Left hindlimb (tissue), 1 donor: ENCODE data around the gene ELF4.

ENCODE experiments used
- DNase-seq: peaks from one replicate; pipeline ENCODE4 v3.0.0-alpha.2; 2018

Gene ELF4

DNA sequence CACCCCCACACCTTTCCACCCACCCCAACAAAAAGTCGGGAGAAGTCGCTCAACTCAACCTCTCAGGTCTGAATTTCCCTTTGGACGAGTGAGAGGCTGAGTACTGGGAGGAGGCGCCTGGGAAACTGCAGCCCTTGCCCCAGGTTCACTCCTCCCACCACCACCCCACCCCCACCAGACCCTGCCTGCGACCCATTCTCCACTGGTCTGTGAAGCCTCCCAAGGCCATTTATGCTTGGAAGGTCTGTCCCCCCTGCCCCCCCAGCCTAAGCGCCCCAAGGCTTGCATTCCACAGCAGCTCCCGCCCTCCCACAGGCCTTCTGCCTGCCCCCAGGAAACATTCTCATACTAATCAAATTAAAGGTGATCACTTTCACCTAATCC is 27.2 kb downstream of the ELF4 start:
- no peak for DNase-seq

DNA sequence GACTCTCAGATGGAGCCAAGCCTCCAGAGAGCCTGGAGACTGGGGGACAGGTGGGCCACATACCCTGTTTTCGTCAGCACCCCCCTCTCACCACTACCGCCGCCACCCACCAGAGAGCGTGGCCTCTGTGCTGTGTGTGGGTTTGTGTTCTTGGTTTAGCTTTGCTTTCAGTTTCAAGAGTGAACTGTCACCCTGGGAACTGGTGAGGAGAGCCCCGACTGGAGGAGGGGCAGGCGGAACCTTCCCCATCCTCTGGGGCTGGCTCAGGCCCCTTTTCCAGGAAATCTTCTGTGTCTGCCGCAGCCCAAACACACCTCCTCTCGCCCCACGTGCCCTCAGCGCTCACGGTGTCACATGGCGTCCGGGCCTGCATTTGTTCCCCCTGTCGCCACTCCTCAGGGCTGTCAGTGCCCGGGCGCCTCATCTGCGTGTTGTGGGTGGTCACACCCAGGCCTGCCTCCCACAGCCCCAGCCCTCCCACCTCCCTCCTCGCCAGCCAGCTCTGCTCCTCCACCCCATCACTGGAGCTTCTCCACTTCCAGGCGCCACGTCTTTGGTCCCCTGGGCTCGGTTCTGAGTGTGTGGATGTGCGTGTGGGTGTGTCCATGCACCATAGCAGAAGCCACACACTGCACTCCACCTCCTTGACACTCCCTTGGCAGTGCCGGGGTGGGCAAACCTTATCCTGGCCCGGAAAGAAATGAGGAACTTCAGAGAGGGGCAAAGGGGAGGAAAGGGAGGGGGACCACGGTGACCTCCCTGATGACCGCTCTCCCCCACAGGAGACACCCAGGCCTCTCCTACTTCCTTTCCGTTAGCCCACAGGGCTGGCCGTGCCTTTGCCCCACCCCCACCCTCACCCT is 27.8 kb downstream of the ELF4 start:
- no peak for DNase-seq

DNA sequence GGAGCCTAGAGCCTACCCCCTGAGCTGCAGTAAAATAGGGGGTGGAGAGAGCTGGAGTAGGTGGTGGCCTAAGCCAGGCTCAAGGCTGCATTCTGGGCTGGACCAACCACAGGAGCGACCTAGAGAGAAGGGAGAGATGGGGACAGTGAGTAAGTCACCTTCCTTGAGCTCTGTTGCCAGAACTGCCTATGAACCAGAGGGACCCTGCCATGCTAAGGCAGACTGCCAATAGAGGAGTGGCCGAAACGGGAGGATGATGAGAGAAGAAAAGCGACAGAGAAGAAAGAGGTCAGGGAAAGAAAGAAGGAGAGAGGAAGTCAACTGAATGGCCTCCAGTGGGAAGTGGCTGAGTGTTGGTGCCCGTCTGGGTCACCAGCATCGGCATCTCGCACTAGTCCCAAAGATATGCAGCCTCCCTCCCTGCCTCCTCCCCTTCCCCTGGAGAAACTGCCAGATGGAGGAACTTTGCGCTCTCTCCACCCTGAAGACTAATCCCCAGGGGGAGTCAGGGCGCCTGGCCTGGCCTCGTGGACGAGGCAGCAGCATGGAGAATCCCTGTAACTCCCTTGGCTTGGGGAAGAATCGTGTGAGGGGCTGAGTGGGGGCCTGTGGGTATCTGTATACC is 28.8 kb downstream of the ELF4 start:
- DNase-seq, result no peak

DNA sequence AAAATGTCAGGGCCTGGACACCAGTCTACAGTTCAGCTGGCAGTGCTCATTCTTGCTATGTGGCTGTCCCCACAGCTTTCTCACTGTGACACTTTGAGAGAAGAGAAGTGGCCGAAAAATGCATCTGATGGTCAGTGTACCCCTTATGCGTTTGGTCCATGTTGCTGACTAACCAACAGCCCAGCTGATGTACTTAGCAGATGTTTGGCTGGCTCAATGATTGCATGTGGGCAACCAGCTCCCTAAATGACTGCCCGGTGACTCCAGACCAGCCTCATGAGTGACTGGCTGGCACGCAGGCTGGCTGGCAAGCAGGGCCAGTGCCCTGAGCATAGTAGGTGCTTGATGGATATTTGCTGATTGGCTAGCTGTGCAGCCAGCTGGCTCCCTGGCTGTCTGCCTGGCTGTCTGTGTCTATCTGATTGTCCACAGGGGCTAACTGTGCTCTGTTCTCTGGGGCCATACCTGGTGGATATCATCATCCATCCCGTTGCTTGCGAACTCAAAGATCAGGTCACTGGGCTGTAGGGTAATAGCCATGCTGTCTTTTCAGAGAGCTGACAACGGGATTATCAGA is 29.4 kb downstream of the ELF4 start:
- no peak for DNase-seq

DNA sequence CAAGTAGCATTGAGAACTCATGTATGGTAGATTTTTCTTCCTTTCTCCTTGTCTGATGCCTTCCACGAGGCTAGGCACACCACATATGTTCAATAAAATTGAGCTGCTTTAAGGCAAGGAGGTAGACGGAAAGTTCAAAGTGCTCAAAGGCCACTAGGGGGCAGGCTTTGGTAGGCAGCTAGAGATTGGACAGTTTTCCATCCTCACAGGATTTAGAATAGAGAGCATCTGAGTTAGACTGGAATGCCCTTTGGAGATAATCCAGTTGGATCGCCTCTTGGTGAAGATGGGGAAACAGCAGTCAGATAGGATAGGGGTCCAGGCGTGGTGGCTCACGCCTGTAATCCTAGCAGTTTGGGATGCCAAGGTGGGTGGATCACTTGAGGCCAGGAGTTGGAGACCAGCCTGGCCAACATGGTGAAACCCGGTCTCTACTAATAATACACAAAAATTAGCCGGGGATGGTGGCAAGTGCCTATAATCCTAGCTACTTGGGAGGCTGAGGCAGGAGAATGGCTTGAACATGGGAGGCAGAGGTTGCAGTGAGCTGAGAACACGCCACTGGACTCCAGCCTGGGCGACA is 30.4 kb downstream of the ELF4 start:
- no peak for DNase-seq

DNA sequence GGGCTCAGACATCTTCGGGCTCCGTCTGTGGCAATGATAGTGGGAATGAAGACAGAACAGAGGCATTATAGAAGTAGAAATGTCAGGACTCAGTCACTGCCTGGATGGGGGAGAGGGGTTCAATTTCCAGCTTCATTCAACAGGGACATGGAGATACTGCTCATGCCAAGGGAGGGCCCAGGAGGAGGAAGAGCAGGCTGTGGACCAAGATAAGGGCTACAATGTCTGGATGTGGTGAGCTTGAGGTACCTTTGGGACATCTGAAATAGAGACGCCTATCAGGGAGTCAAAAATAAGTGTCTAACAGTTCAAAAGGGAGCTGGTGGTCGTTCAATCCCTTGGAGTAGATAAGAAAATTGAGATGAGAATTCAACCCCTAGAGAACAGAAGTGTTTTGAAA is 34.5 kb downstream of the ELF4 start:
- DNase-seq, result no peak

DNA sequence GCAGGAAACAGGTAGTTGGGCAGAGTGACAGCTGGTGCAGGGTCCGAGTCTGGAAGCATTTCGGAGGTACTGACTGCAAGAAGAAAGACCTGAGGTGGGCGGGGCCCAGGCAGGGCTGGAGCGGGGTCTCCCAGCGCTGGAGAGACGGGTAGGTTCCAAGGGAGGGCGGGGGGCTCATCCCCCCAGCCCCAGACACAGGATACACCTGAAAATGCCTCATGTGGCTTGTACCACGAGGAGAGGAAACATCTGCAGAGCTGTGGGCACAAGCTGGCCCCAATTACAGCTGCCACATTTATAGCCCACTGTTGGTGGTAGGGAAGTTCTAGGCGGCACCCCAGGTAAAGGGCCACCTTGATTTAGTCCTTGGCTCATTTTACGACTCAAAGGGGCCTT is 38.0 kb downstream of the ELF4 start:
- DNase-seq, result no peak

DNA sequence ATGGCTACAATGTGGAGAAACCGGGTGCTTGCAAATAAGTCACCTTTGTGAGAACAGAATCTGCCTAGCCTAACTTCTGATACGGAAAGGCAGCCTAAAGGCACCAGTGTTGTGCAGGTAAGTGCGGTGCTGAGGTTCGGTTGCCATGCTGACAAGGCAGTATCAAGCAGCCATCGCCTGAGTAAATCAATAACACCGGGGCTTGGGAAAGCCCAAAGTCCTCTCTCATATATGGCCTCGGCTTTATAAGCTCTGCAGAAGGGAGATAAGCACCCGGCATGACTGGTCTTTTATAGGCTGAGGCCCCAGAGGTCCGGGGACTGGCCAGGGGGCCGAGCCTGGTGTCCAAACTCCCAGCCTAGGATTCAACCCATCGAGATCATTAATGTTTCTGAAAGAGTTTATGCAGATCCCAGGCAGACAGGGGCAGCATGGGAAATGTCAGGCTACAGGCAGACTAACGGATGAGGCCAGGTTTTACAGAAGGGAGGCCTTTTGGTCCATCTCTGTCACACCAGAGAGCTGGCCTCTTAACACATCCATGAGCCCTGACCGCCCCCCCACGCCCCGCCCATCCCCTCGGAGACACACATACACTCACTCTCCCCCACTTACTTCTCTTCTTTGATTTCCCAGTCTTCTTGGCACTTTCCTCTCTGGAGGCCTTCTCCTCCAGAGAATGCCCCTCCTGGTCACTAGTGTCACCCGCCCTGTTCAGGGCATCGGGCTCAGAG is 38.5 kb downstream of the ELF4 start:
- no peak for DNase-seq

DNA sequence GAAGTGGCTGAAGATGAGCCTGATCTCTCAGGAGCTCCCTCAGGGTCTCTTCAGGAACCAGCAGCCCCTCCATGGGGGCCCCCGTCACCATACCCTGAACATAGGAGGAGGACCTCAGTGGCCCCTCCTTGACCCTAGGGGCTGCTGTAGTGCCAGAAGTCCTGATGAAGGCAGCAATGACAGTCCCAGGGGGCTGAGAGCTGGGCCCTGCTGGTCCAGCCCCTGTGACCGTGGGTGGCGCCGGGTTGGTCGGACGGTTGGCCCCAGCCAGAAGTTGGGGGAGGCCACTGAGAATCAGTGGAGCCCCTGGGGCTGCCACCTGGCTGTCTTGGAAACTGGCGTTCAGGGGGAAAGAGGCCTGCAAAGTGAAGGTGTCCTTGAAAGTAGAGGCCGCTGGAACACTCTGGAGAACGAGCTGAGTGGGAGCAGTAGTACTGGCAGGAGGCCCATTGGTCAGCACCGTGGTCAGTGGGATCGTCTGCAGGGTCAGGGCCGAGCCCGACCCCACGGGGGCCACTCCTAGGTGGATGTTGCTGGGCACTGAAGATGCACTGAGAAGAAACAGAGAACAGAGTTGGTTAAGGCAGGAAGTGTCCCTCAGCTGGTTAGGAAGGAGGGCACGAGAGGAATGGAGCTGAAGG is 43.2 kb downstream of the ELF4 start:
- DNase-seq, result no peak

DNA sequence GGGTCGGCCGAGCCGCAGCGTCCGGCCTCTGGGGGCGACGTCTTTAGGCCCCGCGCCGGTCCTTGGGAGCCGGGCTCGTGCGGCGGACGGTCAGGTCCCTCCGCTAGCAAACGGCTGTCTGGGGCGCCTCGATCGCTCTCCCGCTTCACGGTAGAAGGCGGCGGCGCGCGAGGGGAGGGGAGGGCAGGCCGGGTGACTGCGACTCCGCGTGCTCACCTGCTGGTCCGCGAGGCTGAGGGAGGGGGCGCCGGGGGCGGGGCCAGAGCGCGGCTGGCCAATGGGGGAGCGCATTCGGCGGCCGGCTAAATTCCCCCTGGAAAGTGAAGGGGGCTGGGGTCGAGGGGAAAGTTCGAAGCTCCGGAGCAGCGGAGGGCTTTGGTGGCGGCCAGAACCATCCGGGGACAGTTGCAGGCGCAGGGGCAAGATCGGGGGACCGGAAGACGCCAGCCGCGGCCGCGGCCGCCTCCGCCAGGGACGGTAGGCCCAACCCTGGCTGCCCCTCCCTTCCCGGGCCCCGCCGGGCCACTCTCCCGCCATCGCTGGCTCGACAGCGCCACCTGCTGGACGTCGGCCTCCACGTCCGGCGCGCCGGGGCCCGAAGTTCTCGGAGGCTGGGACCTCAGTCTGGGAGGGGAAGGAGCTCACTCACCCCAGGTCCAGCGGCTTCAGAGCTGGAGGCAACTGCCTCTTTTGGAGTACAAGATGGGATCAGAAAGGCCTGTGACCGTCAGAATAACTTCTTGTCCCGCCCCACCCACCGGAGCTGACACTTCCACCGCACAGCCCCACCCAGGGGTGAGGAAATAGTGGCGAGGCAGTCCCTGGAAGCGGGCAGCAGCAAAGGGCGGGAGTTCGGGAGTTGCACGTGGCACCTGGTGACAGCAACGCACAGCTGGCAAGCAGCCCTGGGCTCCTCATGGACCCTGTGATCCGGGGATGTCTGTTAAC is 49.9 kb downstream of the ELF4 start:
- DNase-seq, result peak; percentile 84

DNA sequence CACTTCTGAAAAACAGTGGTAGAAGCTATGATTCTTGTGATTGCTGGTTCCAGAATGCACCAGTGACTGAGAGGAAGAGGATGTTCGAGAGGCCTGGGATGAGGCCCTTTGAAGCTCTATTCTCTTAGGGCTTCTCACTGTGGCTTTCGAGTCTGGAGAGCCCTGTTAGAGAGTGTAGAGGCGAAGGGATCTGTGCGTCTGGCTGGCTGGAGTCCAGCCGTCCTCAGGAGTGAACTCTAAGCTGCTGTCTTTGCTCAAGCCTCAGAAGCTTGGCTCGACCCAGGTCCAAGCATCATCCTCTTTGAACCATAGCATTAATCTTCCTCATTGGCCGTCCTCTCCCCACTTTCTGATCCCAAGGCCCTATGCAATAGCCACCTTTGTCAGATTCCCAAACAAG is 51.6 kb downstream of the ELF4 start:
- DNase-seq, result no peak

DNA sequence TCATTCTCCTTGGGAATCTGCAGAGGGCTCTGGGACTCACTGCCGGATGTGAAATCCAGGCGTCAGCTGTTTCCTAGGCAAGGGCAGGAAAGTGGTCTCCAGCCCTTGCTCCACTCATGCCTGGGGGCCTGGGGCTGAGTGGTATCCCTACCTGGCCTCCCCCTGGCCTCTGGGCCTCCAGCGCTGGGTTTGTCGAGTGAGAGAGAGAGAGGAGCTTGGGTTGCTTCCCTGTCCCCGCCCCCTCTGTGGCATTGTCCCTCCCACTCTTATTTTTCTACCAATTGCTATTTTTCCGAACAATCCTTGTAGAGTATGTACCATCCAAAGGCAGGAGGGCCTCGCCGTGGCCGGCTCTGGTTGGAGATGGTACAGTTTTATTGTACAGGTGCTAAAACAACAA is 53.1 kb downstream of the ELF4 start:
- no peak for DNase-seq

DNA sequence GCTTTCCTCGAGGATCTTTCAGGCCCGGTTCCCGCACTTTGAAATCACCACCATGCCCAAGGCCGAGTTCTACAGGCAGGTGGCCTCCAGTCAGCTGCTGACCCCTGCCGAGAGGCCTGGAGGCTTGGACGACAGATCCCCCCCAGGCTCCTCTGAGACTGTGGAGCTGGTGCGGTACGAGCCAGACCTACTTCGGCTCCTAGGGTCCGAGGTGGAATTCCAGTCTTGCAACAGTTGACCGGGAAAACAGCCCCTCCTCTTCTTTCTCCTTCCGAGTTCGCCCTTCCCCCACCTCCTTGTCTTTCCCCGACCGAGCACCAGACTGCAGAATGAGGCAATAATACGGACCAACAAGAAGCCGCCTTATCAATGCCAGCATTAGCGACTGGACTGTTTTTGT is 54.4 kb downstream of the ELF4 start:
- no peak for DNase-seq

DNA sequence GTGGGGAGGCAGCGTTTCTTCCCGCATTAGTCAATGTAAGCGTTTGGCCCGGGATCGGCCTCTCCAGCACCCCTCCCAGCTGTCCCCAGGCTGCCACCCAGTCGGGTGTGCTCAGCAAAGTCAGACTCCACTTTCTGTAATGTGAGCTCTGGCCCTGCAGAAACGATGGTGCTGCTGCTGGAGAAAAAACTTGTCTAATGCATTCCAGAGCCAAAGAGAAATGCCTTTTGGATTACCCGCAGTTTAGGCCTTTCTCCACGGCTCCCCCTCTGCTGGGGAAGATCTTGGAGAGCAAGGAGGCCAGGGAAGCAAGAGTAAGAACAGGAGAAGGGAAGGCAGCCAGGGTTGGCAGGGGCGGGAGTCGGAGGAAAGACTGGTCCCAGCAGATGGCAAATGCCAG is 55.2 kb downstream of the ELF4 start:
- DNase-seq, result peak; percentile 59

DNA sequence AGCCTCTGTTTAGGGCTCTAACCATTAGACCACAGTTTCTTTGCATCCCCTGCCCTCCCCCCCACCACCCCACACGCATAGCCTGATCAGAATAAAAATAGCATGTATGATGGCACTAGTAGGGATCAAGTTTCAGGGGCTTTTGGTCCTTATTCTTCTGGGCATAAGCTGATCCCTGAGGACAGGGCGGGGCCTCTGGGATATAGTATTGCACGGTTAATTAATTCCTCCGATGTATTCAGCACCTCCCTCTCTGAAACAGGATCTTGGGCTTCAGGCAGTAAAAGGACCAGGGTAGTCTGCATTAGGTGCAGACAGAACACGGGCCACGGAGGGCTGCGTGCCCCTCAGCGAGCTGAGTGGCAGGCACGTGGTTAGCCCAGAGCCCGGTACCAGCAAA is 57.1 kb downstream of the ELF4 start:
- DNase-seq, result no peak

DNA sequence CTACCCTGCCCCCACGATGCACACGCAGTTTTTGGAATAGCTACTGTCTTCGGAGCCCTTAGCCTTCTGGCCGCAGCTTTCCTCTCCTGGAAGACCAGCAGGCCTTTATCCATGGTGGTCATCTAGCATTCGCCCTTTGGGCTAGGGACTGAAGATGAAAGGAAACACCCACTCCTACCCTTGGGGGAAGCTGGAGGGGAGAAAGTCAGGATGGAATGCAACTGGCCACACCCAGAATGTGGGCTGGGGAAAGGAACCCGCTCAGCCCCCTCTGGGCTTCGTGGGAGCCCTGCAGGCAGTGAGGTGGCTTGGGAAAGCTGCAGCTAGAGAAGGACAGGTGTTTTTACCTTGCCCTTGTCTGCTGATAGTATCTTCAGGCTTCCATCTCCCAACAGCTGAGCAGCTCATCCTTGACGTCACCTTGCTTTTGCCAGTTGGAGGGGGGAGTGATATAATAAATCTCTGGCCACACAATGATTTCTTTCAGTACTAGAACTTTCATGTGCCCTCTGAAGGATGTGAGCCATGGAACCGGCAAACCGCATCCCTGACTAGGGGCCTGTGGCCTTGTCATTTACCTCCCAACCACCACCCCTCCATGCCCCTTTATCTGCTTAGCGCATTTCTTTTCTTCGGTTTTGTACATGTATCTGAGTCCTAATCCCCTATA is 59.0 kb downstream of the ELF4 start:
- no peak for DNase-seq

DNA sequence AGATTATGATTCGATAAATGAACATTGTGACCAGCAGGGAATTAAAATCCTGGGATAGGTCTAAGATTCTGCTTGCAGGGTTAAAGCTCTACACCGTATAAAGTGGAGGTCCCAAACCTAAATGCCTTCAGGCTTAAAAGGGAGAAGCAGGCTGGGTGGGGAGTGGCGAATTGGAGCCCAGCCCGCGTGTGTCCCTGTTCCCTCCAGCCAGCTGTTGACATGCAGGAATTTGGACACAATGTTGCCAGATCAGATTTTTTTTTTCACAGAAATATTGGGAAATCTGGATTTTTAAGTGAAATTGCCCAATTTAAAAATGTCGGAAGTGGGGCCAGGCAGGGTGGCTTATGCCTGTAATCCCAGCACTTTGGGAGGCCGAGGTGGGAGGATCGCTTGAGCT is 60.5 kb downstream of the ELF4 start:
- no peak for DNase-seq

DNA sequence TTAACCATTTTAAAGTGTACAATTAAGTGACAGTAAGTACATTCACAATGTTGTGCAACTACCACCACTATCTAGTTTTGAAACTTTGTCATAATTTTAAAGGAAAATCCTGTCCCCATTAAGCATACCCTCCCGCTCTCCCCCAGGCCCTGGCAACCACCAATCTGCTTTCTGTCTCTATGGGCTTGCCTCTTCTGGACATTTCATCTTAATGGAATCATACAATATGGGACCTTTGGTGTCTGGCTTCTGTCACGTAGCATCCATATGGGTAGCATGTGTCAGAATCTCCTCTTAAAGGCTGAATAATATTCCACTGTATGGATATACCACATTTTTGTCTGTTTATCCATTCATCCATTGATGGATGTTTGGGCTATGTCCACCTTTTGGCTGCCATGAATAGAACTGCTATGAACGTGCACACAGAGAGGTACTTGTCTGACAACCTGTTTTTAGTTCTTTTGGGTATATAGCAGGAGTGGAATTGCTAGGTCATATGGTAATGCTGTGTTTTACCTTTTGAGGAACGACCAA is 61.5 kb downstream of the ELF4 start:
- DNase-seq, result no peak

DNA sequence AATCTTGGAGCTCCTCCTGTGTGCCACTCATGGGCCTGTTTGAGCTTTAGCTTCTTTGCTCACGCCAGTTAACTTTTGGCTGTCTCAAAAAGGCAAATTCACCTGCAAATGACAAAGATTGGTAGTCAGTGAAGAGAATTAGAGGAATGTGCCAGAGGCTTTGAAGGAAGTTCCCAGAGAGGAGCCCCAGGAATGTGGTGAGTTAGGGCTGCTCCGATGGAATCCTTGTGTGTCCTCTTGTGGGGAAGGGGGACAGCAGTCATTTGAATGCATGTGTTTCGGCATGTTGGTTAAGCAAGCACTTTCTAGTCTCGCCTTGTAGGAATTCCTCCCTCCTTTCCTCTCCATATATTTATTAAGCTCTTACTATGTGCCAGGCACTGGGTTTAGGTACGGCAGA is 62.9 kb downstream of the ELF4 start:
- DNase-seq, result no peak

DNA sequence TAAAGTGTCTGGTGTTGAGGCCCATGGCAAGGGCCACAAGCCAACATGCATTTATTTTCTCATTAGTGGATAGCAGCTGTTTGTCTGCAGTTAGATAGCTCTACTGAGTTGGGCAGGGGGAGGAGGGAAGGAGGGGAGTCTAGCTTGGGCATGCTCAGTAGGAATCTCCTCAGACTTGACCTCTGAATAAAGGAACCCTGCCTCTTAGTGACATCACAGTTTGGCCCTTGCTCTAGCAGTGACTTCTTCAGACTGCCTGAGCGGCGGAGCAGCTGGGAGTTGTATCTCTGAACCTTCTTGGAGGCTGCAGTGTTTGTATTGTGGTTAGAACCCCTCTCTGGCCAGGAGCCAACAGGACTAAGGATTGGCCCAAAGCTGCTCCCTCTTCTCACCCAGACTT is 70.5 kb downstream of the ELF4 start:
- no peak for DNase-seq

DNA sequence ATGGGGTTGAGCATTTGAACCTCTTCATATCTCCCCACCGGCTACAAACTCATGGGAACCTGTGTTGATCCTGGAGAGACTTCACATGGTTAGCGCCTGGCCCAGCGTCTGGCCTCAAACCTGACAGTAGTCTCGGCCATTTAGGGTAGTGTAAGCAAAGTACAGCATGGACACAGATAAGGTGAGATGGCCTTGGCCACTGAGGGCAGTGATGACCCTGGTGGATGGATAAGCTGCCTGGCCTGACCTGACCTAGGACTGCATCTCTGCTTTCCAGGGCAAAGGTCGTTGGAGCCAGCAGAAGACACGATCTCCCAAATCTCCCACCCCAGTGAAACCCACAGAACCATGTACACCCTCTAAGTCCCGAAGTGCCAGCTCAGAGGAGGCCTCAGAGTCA is 76.1 kb downstream of the ELF4 start:
- DNase-seq, result no peak
